HG03342 (cell line): ENCODE measurements around the gene UBE2H.
"Not testable (repeated sequence)": the region's sequence is repeated elsewhere in the genome, so short reads cannot be mapped to it uniquely, and the experiment has no call there.

Source experiments
- ATAC-seq: cut with Tn5 transposase; IDR thresholded peaks from one replicate; pipeline ENCODE4 v1.9.1; 2021; ENCODE audit warnings: mild to moderate bottlenecking, moderate library complexity; ENCODE audit not compliant: unreplicated experiment

The UBE2H gene

DNA sequence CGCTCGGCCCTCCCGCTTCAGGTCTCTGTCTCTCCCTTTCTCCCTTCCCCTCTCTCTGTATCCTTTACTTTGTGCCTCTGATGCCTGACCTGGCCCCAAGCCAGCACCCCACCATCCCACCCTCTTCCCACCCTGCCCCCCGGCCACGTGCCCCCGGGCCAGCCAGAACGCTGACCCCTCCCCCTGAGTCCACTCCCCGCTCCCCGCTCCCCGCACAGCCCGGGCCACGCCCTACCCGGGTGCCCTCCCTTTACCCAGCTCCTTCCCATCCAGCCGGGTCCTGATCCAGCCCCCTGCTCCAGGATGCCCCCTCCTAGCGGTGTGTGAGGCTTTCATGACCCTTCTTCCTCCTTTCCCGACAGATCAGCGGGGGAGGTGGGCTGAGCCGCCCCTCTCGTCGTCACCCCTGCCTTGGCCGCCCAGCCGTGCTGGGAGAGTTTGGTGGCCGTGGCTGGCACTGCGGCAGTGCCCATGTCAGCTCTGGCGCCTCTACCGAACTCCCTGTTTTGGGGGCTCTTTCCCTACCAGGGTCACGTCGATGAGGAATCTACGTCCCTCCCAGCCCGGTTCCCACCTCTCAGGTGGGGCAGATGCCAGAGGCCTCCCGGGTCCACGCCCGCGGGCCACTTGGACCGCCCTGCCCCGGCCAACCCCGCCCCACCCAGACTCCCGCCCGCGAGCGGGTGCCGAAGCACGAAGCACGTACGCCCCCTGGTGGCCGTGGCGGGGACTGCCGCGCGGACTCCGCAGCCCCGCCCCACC is 127.4 kb downstream of the UBE2H start:
- ATAC-seq, result peak; percentile 67

DNA sequence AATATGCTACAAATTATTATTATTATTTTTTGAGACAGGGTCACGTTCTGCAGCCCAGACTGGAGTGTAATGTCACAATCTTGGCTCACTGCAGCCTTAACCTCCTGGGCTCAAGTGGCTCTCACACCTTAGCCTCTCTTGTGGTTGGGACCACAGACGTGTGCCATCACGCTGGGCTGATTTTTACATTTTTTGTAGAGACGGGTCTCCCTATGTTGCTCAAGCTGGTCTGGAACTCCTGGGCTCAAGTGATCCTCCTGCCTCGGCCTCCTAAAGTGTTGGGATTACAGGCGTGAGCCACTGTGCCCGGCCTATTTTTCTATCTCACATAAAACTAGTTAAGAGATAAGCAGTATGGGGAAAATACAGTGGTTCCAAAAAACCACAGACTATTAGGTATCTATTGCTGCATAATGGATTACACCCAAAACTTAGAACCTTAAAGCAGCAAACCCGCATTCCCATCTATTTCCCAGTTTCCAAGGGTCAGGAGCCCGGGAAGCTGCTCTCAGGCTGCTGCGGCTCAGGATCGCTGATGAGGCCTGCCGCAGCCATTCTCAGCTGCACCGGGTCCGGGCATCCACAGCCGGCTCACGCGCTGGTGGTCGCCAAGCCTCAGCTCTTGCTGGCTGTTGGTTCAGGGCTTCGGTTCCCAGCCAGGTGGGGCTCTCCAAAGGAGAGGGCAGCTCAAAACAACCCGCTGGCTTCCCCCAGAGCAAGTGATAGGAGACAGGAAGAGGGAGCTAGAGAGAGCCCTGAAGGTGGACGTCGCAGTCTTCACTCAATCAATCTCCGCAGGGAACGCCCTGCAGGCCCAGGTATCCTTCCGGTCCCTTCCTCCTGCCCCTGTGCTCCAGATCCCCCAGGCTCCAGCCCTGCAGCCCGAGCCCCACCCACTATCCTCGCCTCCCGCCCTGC is 128.2 kb downstream of the UBE2H start:
- ATAC-seq, result peak; percentile 41

DNA sequence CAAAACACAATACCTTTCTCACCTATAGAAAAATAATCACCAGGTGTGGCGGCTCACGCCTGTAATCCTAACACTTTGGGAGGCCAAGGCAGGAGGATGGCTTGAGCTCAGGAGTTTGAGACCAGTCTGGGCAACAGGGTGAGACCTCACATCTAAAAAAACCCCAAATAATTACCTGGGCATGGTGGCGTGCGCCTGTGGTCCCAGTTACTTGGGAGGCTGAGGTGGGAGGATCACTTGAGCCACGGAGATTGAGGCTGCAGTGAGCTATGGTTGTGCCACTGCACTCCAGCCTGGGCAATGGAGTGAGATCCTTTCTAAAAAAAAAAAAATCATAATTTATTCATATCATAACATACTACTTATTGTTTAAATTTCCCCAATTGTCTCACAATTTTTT is 129.6 kb downstream of the UBE2H start:
- ATAC-seq, result not testable (repeated sequence)

DNA sequence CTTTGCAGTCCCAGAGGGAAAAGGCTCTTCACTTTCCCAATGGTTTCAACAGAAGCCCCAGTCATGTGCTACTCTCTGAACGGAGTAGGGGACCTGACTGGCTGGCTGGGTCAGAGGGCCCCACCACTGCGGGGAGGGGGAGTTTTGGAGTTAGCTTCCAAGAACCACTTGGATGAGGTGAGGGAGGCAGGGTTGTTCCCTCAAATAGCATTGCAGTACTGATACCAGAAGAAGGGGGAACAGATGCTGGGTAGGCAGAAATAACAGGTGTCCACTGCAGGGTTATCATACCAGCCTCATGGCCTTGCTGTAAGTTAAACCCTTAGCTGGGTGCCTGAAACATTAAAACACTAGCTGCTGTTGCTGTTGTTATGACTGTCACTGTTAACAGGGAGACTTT is 131.3 kb downstream of the UBE2H start:
- no peak for ATAC-seq

DNA sequence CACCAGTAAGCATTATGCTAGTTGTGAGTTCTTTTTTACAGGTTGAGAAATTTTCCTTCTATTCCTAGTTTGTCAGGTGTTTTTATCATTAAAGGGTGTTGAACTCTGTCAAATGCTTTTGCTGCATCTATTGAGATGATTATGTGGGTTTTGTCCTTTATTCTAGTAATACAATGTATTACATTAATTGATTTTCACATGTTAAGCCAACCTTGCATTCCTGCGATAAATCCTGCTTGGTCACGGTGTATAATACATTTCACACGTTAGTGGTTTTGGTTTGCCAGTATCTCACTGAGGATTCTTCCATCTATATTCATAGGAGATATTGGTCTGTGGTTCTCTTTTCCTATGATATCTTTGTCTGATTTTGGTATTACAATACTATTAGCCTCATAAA is 136.0 kb downstream of the UBE2H start:
- no peak for ATAC-seq

DNA sequence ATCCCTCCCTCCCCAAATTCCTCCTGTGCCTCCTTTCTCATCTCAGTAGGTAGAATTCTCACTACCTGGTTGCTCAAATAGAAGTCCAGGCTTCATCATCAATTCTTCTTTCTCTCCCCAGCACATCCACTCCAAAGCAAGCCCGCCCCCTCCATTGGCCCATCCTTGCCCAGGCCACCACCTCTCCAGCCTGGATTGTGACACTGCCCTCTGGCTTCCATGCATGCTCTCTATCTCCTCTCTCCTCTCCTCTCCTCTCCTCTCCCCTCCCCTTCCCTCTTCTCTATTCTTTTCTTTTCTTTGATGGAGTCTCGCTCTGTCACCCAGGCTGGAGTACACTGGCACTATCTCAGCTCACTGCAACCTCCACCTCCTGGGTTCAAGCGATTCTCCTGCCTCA is 144.9 kb downstream of the UBE2H start:
- no peak for ATAC-seq

DNA sequence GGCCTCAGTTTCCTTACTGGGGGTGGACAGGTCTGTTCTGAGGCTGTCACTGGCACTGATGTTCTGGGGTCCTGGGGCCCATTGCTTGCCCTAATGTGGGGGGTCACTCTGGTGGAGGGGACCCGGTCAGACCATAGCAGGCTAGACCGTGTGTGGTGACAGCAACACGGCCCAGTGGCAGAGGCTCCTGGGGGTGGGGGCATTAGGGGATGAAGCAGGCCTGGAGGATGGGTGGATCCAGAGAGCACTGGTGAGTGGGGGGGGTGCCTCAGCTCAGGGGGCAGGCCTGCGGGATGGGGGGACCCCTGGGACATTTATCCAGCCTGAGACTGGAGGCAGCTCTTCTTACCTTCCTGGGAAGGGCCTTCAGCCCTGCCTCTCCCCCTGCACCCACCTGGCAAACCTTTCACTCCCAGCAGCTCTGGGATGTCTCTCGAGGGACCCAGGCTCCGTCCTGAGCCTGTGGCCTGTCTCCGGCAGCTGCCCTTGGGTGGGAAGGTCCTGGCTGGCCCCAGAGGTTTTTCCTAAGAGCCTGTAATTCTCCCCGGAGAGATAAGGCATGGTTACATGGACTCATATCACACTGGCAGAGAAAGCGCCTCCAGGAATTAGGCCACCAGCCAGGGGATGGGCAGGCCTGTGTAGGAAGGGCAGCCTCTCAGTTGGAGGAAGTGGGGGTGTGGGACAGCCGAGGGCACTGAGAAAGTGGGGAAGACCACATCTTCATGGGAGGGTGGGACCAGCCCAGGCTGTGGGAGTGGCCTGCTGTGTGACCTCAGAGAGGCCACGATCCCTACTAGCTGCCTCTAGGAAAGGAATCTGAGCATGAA is 147.7 kb downstream of the UBE2H start:
- ATAC-seq, result no peak

DNA sequence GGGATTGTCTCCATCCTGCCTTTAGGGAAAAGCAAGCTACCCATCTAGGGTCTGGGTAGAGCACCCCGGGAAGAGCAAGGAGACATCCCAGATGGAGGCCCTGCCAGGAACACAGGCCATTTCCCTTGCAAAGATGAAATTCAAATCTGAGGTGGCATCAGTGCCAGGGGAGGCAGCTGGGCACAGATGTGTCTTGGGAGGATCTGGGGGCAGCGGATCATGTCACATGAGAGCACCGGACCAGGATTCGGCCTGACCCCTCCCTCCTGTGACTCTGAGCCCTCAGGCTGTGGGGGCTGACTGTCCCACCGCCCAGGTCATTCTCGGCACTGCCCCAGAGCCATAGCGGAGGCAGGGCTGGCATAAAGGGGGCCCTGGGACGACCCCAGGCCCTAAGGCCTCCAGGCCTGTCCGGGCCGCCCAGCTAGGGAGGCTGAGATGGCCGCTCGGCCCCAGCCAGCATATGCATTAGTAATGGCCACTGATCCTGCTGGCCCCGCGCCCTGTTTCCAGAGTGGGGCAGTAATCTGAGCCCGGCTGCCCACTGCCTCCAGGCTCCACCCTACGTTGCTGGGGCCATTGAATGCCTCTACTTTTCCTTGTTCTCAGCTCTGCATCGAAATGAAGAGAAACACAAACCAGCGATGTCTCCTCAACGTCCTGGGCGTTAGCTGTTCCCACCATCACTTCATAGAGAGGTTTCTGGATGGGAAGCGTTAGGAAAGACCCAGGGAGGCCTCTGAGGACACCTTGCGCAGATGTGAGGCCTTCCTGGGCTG is 148.5 kb downstream of the UBE2H start:
- no peak for ATAC-seq

DNA sequence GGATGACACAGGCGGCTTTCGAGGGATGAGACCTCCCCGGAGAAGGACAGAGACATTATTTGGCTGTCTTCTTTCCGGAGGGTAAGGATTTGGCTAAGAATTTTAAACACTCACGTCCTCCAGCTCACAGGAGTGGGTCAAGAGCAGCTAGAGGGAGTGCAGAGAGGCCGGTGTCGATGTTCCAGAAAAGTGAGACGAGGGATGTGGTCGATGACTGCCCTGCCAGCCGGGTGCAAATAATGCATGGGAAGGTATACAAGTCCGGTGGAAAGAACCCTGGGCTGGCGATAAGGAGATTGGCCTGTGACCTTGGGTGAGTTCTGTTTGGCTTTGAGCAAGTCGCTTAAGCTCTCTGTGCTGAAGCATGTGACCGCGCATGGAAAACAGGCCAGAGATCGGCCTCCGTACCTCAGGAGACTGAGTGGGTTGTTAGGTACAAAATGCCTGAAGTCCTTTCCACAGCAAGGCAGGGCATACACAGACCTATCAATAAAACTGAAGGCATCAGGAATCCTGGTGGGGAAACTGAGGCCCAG is 149.1 kb downstream of the UBE2H start:
- no peak for ATAC-seq

DNA sequence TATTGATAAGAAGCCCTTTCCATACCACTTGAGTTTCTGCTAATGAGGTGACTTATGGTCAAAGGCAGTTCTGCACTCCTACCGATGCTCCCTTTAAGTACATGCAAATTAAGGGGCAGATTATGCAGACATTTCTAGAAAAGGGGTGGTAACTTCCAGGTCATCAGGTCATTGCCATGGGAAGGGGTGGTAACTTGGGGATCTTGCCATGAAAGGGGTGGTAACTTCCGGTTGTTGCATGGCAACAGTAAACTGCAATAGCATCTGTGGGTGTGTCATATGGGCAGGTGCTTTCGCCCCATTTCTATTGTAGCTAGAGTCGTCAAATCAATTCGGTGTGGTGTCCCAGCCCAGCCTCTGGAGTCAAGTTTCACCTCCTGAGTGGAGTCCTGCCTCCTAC is 150.9 kb downstream of the UBE2H start:
- ATAC-seq, result no peak

DNA sequence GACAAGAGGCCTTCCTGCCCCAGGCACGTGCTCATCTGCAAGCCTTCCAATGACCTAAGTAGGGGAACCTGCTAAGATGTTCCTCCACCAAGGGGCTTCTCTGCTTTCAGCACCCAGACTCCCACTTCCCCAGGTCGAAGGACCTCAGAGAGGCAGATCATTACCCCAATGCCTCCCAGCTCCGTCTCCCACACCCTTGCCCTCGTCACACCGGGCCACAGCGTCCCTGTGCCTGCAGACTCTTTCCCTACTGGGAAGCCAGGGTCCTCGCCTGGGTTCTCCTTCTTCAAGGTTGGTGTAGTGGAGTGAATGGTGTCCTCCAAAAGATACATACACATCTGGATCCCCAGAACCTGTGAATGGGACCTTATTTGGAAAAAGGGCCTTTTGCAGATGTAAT is 151.9 kb downstream of the UBE2H start:
- no peak for ATAC-seq

DNA sequence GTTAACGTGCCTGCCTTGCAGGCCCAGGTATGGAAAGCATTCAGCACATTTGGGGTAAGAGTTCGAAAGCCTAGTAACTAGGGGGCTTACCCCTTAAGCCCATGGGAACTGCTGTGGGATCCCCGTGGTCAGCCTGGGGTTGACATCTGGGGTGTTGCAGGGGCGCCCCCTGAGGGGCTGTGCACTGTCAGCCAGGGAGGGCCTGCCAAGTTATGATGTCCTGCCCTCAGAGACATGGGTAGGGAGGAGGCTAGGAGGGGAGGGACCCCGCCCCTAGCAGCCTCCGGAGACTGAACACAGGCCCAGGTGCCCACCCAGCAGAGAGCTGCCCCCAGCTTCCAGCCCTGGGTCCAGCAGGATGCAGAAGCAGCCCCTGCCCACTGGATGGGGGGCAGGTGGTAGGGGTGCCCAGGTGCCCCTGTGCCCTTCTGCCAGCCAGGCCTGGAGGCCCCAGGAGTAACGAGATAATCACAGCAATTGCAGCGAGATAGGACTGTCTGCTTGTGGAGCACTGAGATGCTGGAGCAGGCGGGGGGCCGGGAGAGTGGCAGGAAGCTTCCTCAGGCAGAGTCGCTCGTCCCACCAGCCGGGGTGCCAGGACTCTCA is 153.3 kb downstream of the UBE2H start:
- no peak for ATAC-seq

DNA sequence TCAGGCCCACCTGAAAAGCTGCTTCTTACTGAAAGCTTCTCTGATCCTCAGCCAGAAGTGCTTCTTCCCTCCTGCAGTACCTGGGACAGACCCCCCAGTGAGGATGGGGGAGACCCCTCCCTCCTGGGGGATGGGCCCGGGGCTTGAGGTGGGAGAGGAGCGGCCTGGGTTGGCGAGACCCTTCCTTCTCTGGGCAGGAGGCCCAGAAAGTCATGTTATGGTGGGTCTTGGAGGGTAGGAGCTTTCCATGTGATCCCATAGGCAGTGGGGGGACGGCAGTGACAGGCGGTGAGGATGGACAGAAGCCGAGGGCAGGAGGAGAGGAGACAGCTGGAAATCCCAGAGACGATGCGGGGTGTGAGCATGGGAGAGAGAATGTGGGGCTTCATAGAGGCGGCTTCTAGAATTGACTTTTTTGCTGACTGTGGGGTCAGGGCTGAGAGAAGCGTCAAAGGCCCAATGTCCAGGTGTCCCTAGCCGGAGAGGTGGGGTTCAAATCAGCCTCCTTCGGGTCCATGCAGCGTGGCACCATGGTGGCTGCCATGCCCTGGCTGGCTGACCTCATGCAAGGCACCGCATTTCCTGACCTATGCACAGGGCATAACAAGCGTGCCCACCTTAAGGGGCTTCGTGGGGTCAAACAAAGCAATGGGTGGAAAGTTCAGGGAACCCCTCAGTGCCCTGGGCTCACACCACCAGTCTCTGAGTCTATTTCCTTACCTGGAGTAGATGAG is 154.0 kb downstream of the UBE2H start:
- no peak for ATAC-seq

DNA sequence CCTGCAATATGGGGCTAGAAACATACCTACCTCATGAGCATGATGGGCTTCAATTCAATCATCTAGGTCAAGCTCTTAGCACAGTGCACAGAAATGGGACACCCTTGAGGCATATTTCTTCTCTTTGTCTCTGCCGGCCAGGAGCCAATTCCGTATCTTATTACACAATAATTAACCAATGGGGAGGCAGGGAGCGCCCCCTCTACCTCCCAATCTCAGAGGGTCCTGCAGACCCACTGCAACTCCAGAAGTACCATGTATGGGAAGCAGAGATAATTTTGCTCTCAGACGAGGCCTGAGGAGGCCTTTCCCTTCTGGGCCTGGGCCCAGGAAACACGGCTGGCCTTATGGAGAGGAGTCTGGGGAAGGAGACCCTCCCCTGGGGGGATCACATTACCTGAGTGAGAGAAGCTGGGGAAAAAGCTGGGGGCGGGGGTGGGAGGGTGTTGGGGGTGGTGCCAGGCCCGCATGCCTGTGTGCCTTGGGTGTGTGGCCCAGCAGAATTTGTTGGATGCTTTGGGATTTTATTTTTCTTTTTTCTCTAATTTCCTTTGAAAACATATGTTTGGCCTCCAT is 155.5 kb downstream of the UBE2H start:
- no peak for ATAC-seq

DNA sequence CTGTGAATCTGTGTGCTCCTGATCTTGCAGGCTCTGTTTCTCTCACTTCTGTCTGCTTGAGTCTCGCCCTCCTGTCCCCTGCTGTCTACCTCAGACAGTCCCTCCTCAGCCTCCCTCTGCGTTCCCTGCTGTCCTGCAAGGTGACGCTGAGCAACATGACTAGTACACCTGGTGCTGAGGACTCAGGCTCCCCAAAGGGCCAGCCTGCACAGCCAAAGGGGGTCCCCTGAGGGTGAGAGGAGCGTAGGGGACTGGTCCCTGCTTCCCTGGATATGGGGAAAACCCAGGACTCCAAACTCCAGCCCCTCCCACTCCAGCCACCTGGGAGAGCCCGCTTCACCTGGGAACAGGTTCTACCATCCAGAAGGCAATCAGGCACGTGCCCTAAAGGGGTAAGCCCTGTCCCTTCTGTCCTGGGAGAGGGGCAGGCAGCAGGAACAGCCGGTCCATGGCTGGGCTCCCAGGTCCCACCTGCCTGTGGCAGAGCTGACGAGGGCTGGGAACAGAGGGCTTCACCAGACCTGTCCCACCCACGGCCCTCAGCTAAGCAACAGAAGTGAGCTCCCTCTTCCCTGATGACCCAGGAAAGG is 156.5 kb downstream of the UBE2H start:
- ATAC-seq, result no peak

DNA sequence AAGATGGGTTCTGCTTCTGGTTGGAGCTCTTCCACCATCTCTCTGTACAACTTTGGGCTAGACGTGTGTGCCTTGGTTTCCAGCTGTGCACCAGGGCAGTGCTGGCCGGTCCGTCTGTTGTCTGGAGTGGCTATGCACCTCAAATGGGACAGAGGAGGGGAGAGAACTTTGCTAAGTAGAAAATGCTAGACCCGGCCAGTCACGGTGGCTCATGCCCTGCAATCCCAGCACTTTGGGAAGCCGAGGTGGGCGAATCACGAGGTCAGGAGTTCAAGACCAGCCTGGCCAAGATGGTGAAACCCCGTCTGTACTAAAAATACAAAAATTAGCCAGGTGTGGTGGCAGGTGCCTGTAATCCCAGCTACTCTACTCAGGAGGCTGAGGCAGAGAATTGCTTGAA is 158.3 kb downstream of the UBE2H start:
- not testable (repeated sequence) for ATAC-seq

DNA sequence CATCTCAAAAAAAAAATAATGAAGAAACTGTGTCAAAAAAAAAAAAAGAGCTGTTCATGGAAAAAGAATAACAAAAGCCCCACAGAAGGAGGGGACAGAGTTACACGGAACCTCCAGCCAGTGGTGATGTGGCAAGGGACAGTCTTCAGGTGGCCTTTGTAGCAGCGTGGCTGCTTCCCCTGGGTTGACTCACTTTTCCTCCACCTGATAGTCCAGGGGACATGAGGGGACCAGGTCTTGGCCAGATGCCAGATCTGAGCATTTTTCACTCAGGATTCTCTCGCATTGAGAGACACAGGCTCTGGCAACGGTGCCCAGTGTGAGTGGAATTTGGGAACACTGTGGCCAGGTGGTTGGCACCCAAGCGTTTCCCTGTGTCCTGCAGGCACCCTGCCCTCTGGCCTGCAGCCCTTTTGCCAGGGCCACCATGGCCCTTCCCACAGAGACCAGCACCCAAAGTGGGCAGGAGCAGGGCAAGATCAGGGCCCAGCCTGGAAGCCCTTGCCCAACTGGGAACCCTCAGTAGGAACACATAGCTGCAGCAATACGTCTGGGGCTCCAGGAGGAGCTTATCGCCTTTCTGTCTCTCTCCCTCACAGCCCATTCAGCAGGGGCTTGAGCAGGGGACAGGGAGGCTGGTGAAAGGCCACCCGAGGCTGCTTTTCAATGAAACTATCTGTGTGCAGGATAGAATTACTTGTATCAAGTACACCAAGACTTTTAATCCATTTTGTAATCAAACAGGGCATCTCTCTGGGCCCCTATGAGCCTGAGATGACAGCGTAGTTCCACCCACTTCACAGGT is 159.1 kb downstream of the UBE2H start:
- no peak for ATAC-seq

DNA sequence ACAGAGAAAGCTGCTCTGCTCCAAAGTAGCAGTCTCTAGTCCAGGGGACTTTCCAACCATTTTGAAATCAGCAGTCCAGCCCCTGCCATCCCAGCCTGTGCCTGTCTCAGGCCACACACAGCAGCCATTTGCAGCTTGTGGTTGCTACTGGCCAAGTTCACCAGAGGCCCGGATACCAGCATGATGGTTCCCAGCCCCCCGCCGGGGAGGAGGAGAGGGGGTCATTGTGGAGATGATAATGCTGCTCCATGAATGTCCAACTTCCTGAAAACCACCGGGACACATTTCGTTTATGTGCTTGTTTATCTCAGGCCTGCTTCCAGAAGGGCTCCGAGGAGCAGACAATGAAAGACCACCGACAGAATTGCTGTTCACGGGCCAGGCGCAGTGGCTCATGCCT is 160.0 kb downstream of the UBE2H start:
- ATAC-seq, result no peak
